ENCODE data around the gene HECW1. TPM values are rescaled to one million over a fixed set of nuclear protein-coding genes. Genes with fewer than 3 reads are reported as not detected.

The HECW1 gene
- total and polyA plus RNA-seq, 2 experiments from 2014 or later: 11.0 to 21.8 TPM

- TF ChIP-seq REST (IDR thresholded peaks at IDR 0.05; ENCODE audit: unreplicated experiment): no peak
- TF ChIP-seq ZNF114 (CRISPR knock-in tag; IDR thresholded peaks at IDR 0.05): no peak
- no peak for TF ChIP-seq CREB1 (CRISPR knock-in tag; IDR thresholded peaks at IDR 0.05; ENCODE audit: low read depth)
Measured at GRCh38 chr7:43220742-43221141, 108.3 kb downstream of the HECW1 start (continued).

DNA sequence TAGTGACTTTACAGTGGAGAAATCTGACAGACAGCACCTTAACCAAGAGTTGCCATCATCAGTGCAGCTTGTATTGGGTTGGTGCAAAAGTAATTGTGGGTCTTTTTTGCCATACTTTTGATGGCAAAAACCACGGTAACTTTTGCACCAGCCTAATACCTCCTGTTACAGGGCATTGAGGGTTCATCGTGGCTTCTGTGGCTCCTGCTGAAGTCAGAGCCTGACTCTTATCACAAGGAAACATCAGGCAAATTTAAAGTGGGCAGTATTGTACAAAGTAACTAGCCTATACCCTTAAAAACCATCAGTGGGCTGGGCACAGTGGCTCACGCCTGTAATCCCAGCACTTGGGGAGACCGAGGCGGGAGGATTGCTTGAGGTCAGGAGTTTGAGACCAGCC lies 117.4 kb downstream of the HECW1 start:
- H3K36me3 ChIP-seq (ENCODE audit: insufficient read depth): no peaks in the 10 kb centered on the region
- H2AFZ ChIP-seq: no peak overlapping the region
- H3K4me2 ChIP-seq: no peak overlapping the region
- DNase-seq (ENCODE audit: low spot score) (no peak), ATAC-seq (no peak)
- H3K79me2 ChIP-seq (replicated peaks; ENCODE audit: insufficient read depth): no peaks in the 10 kb centered on the region
- H3F3A ChIP-seq (replicated peaks; ENCODE audit: low read depth): no peaks in the 10 kb centered on the region
- no peak overlapping the region for H3K4me3 Mint-ChIP-seq
- no peaks in the 10 kb centered on the region for H3K9me3 Mint-ChIP-seq
- H3K27ac ChIP-seq (ENCODE audit: low read depth): no peak overlapping the region
- H4K20me1 ChIP-seq (replicated peaks; ENCODE audit: insufficient read depth): no peaks in the 10 kb centered on the region
- H3K36me3 Mint-ChIP-seq (ENCODE audit: low read depth): no peaks in the 10 kb centered on the region
- H3K27ac Mint-ChIP-seq: no peak overlapping the region
- H3K4me3 ChIP-seq: no peak overlapping the region
- H3K27me3 ChIP-seq (ENCODE audit: insufficient read depth): no peaks in the 10 kb centered on the region
- peaks cover 7% of the 10 kb centered on the region for H3K4me1 Mint-ChIP-seq
- 0 out of 2 replicates have a peak, but pooled peaks cover 3% of the 10 kb centered on the region for H3K4me1 ChIP-seq (ENCODE audit: insufficient read depth)
- no peaks in the 10 kb centered on the region for H3K9me2 ChIP-seq (ENCODE audit: insufficient read depth)
- peaks cover 2% of the 10 kb centered on the region for H3K27me3 Mint-ChIP-seq (ENCODE audit: insufficient read depth, low read depth, poor library complexity)
- TF ChIP-seq EZH2phosphoT487 (IDR thresholded peaks at IDR 0.05; ENCODE audit: unreplicated experiment): no peak
- no peak for TF ChIP-seq ZNF114 (CRISPR knock-in tag; IDR thresholded peaks at IDR 0.05)
- no peak for TF ChIP-seq POLR2AphosphoS5 (IDR thresholded peaks at IDR 0.05; ENCODE audit: low read depth)
- TF ChIP-seq STAT1 (IDR thresholded peaks at IDR 0.05; ENCODE audit: unreplicated experiment): no peak
- no peak for TF ChIP-seq NANOG (IDR thresholded peaks at IDR 0.05; ENCODE audit: borderline replicate concordance)
- no peak for TF ChIP-seq EZH2 (IDR thresholded peaks at IDR 0.05; ENCODE audit: low read depth, unreplicated experiment)
- no peak for TF ChIP-seq ZNF462 (CRISPR knock-in tag; IDR thresholded peaks at IDR 0.05)
- no peak for TF ChIP-seq ZNF331 (CRISPR knock-in tag; IDR thresholded peaks at IDR 0.05; ENCODE audit: low read depth)
- no peak for TF ChIP-seq JUNB (IDR thresholded peaks at IDR 0.05; ENCODE audit: unreplicated experiment)
- no peak for TF ChIP-seq REST (IDR thresholded peaks at IDR 0.05; ENCODE audit: unreplicated experiment)
